T-cell (primary cell): Measurements from ENCODE around the gene RNF130. TPM values are rescaled to one million over a fixed set of nuclear protein-coding genes. Genes with fewer than 3 reads are reported as not detected.

ENCODE experiments used
- ATAC-seq, 4 experiments: fragments of 200-7000 bp in 3 of 4; fragments of 150-1000 bp in 1 of 4; cut with Tn5 transposase; replicated peaks in 1 of 4; 1 replicate in 3 of 4; 2 replicates in 1 of 4; pipeline ENCODE4 v1.10.0; 2021; ENCODE audit warnings: moderate library complexity in 3 of 4, mild to moderate bottlenecking in 2 of 4, moderate number of reproducible peaks in 1 of 4
- CTCF ChIA-PET, 2 donors: fragments of 300-600 bp; sonication (Branson Sonifier 250); formaldehyde crosslinking; loops; one replicate each; lab custom pipeline; 2022; ENCODE audit warnings: antibody characterized with exemption in 2 of 2; lab: Charles Lee
- POLR2A ChIA-PET, 2 donors: fragments of 300-600 bp; sonication (Branson Sonifier 250); formaldehyde crosslinking; loops; one replicate each; lab custom pipeline; 2022; ENCODE audit warnings: antibody characterized with exemption in 2 of 2; lab: Charles Lee
- DNase-seq, 35 experiments: peaks; one replicate each; pipeline versions ENCODE4 v3.0.0 to v3.0.0-alpha.2; 2013 to 2023
- H3K27ac ChIP-seq: one replicate; pipeline ENCODE4 v1.5.1; 2013; ENCODE audit warnings: low read length
- H3K27me3 ChIP-seq, 2 experiments: replicated peaks in 1 of 2; 1 replicate in 1 of 2; 2 replicates in 1 of 2; pipeline versions ENCODE4 v1.6.1 to v1.7.0; 2013; ENCODE audit warnings: low read length in 1 of 2, mixed read lengths in 1 of 2; ENCODE audit not compliant: control insufficient read depth in 2 of 2, insufficient read depth in 2 of 2; ENCODE audit errors: extremely low read depth in 1 of 2
- H3K36me3 ChIP-seq, 2 donors: 1 replicate in 1 of 2; 2 replicates in 1 of 2; pipeline versions ENCODE4 v1.6.1 to v1.7.0; 2013; ENCODE audit warnings: low read length in 1 of 2; ENCODE audit not compliant: control insufficient read depth in 2 of 2, insufficient read depth in 1 of 2; ENCODE audit errors: extremely low read depth in 1 of 2
- H3K4me1 ChIP-seq, 2 experiments: 1 replicate in 1 of 2; 2 replicates in 1 of 2; pipeline versions ENCODE4 v1.6.1 to v1.7.0; 2013; ENCODE audit warnings: low read length in 2 of 2, mixed read lengths in 1 of 2; ENCODE audit not compliant: insufficient read depth in 2 of 2, control insufficient read depth in 1 of 2; ENCODE audit errors: extremely low read depth in 1 of 2
- H3K4me3 ChIP-seq, 2 donors: 1 replicate in 1 of 2; 2 replicates in 1 of 2; pipeline versions ENCODE4 v1.5.1 to v1.7.0; 2013; ENCODE audit warnings: mild to moderate bottlenecking in 2 of 2, low read length in 1 of 2, moderate library complexity in 1 of 2; ENCODE audit not compliant: control insufficient read depth in 1 of 2; ENCODE audit errors: extremely low read depth in 1 of 2
- H3K9me3 ChIP-seq: 2 replicates; pipeline ENCODE4 v1.7.0; 2013
- H3K27ac Mint-ChIP-seq, 2 donors: one replicate each; pipeline ENCODE4 v1.8.0; 2020 to 2021; ENCODE audit warnings: mild to moderate bottlenecking in 2 of 2, mixed read lengths in 2 of 2
- H3K27me3 Mint-ChIP-seq, 2 donors: one replicate each; pipeline ENCODE4 v1.8.0; 2021 to 2022; ENCODE audit warnings: mixed read lengths in 2 of 2
- H3K36me3 Mint-ChIP-seq: one replicate; pipeline ENCODE4 v1.8.0; 2021; ENCODE audit warnings: mixed read lengths
- H3K4me1 Mint-ChIP-seq, 3 donors: one replicate each; pipeline ENCODE4 v1.8.0; 2020 to 2022; ENCODE audit warnings: mixed read lengths in 3 of 3, mild to moderate bottlenecking in 1 of 3
- H3K4me3 Mint-ChIP-seq, 3 donors: one replicate each; pipeline ENCODE4 v1.8.0; 2020 to 2022; ENCODE audit warnings: mild to moderate bottlenecking in 3 of 3, mixed read lengths in 3 of 3, moderate library complexity in 3 of 3
- H3K9me3 Mint-ChIP-seq, 3 donors: one replicate each; pipeline ENCODE4 v1.8.0; 2020 to 2022; ENCODE audit warnings: mixed read lengths in 3 of 3
- WGBS: methylation state at CpG from one replicate; pipeline ENCODE4 v1.1.5; 2013; ENCODE audit warnings: missing lambda C conversion rate; ENCODE audit not compliant: insufficient coverage; 5-methylcytosine and 5-hydroxymethylcytosine counted together
- total RNA-seq, 35 experiments: library from RNA in 6 of 35; stranded (reverse) in 6 of 35; fragments of 120-200 nt in 1 of 35; gene quantifications; one replicate each; pipeline versions ENCODE4 v1.2.1 to v1.2.4 and lab custom pipeline; 2013 to 2026

Gene RNF130
- total RNA-seq, 5 donors from 2014 or later (not counting 1 experiment from before 2014, with no cell fraction given) = 15.0 to 17.0 (median 16.3) TPM

- Histone ChIP-seq H3K4me1 (peaks cover 0 to 11% of the 10 kb centered on the region in 2 experiments), H3K4me3 (no peak overlapping the region), H3K9me3 (no peaks in the 10 kb centered on the region), H3K27ac (no peak overlapping the region), H3K27me3 (no peaks in the 10 kb centered on the region), H3K36me3 (no peaks in the 10 kb centered on the region)
- DNase-seq (no peak), ATAC-seq (no peak)
- 92% methylated on average over 5 of the region's 7 CpGs for WGBS
- peaks cover 25% of the 10 kb centered on the region for H3K36me3 Mint-ChIP-seq
- H3K27ac Mint-ChIP-seq = no peak overlapping the region
- no peak overlapping the region for H3K4me3 Mint-ChIP-seq
- CTCF ChIA-PET = no interaction called here
- peaks cover 12 to 20% (median 20%) of the 10 kb centered on the region in 3 donors for H3K4me1 Mint-ChIP-seq
- POLR2A ChIA-PET = interaction anchor here in 1 of 2 donors (0.6 kb wide), 1 partner anchor 119 kb away, joined by 5 read pairs; no protein-coding TSS in a partner anchor
- H3K9me3 Mint-ChIP-seq = no peaks in the 10 kb centered on the region
- H3K27me3 Mint-ChIP-seq = no peaks in the 10 kb centered on the region
Measured at GRCh38 chr5:180009581-180009980, 62.0 kb downstream of the RNF130 start.

DNA sequence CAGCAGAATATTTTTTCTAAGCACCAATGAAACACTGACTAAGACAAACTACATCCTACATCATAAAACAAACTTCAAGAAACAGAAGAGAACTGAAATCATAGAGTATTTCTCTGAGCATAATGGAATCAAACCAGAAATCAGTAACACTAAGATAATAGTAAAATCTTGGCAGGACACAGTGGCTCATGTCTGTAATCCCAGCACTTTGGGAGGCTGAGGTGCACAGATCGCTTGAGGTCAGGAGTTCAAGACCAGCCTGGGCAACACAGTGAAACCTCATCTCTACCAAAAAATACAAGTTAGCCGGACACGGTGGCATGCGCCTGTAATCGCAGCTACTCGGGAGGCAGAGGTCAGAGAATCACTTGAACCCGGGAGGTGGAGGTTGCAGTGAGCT, 63.1 kb downstream of the RNF130 start:
- Mint-ChIP-seq H3K36me3 (peaks cover 27% of the 10 kb centered on the region), H3K9me3 (no peaks in the 10 kb centered on the region), H3K4me3 (no peak overlapping the region), H3K27me3 (no peaks in the 10 kb centered on the region), H3K4me1 (peaks cover 12 to 20% (median 20%) of the 10 kb centered on the region in 3 donors), H3K27ac (no peak overlapping the region)
- Histone ChIP-seq H3K9me3 (no peaks in the 10 kb centered on the region), H3K27me3 (no peaks in the 10 kb centered on the region), H3K4me1 (peaks cover 0 to 11% of the 10 kb centered on the region in 2 experiments), H3K27ac (no peak overlapping the region), H3K36me3 (no peaks in the 10 kb centered on the region), H3K4me3 (no peak overlapping the region)
- POLR2A ChIA-PET = interaction anchor here in 1 of 2 donors (0.7 kb wide), 2 partner anchors 508 to 1259 kb away, joined by 3 to 5 read pairs; no protein-coding TSS in a partner anchor
- ATAC-seq = no peak
- CTCF ChIA-PET = no interaction called here
- DNase-seq = no peak
- WGBS = 100% methylated on average over 1 of the region's 7 CpGs

DNA sequence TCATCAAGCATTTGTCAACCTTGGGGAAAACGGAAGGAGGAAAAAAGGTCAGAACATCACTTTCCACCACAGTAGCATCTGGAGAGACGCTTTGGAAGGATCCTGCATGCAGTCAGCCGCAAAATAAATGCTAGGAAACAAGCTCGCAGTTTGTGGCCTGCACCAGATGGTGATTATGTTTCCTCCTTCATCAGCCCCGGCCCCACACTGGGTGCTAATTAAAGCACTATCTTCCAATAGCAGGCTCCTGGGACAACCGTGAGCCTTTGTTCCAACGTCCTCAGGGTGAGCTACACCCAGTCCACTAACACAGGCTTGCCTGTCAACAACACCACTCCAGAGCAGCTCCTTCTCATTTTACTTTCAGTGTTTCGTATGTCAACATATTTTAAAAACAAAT, 64.0 kb downstream of the RNF130 start:
- no peaks in the 10 kb centered on the region for H3K9me3 Mint-ChIP-seq
- DNase-seq (peak in 1 of 35 experiments; percentile 10), ATAC-seq (no peak)
- ChIA-PET POLR2A (interaction anchor here (0.6 to 0.8 kb wide), 4 partner anchors 25 to 996 kb away, joined by 3 to 5 read pairs (median 3); no protein-coding TSS in a partner anchor), CTCF (interaction anchor here in 1 of 2 donors (0.6 kb wide), 2 partner anchors 35 to 323 kb away, joined by 3 read pairs; no protein-coding TSS in a partner anchor)
- H3K36me3 ChIP-seq = no peaks in the 10 kb centered on the region
- no peaks in the 10 kb centered on the region for H3K27me3 ChIP-seq
- peaks cover 25% of the 10 kb centered on the region for H3K36me3 Mint-ChIP-seq
- H3K4me1 Mint-ChIP-seq = peaks cover 12 to 20% (median 20%) of the 10 kb centered on the region in 3 donors
- H3K4me1 ChIP-seq = peaks cover 0 to 11% of the 10 kb centered on the region in 2 experiments
- H3K27ac ChIP-seq = no peak overlapping the region
- H3K27ac Mint-ChIP-seq = no peak overlapping the region
- no peaks in the 10 kb centered on the region for H3K9me3 ChIP-seq
- H3K27me3 Mint-ChIP-seq = no peaks in the 10 kb centered on the region
- no peak overlapping the region for H3K4me3 Mint-ChIP-seq
- WGBS = 73% methylated on average over 6 of the region's 8 CpGs
- H3K4me3 ChIP-seq = no peak overlapping the region

DNA sequence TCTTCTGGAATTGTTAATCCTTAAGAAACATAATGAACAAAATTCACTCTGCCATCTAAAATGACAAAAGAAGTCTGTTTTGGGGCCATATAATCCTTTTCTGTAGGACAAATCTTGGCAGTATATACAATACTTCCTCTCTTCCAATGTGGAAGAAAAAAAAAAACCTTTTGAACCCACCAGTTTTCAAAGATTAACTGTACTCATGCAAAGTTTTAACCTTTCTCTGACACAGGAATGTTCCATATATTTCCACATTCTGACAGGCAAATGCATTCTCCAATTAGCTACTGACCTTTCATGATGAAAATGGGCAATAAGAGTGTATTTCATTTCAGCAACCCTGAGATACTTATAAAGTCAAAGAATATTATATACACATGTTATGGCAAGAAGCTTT, 65.4 kb downstream of the RNF130 start:
- CTCF ChIA-PET = no interaction called here
- Mint-ChIP-seq H3K4me1 (peaks cover 12 to 20% (median 20%) of the 10 kb centered on the region in 3 donors), H3K27ac (no peak overlapping the region), H3K9me3 (no peaks in the 10 kb centered on the region), H3K36me3 (peaks cover 35% of the 10 kb centered on the region), H3K4me3 (no peak overlapping the region), H3K27me3 (no peaks in the 10 kb centered on the region)
- POLR2A ChIA-PET = interaction anchor here in 1 of 2 donors (0.7 kb wide), 1 partner anchor 21 kb away, joined by 3 read pairs; no protein-coding TSS in a partner anchor
- Histone ChIP-seq H3K9me3 (no peaks in the 10 kb centered on the region), H3K36me3 (no peaks in the 10 kb centered on the region), H3K27ac (no peak overlapping the region), H3K4me1 (peaks cover 0 to 11% of the 10 kb centered on the region in 2 experiments), H3K27me3 (no peaks in the 10 kb centered on the region), H3K4me3 (no peak overlapping the region)
- DNase-seq (no peak), ATAC-seq (no peak)

DNA sequence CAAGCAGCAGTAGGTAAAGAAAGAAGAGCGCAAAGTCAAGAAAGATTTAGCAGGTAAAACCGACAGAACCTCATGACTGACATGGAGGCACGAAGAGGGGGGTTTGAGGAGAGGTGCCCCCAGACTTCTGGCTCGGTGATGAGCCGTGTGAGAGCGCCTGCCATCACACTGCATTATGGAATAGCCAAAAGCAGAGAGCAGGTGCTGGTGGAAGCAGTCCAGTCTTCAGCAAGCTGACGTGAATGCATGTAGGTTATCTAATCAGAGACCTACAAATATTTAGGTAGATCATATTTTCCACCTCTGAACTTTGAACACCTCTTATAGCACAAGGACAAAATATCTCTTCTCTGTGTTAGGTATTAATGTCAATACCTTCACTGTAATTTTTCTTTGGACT, 68.4 kb downstream of the RNF130 start:
- ChIA-PET POLR2A (no interaction called here), CTCF (no interaction called here)
- Mint-ChIP-seq H3K4me1 (peaks cover 8 to 19% (median 18%) of the 10 kb centered on the region in 3 donors), H3K9me3 (no peaks in the 10 kb centered on the region), H3K4me3 (no peak overlapping the region), H3K36me3 (peaks cover 33% of the 10 kb centered on the region), H3K27ac (no peak overlapping the region), H3K27me3 (no peaks in the 10 kb centered on the region)
- Histone ChIP-seq H3K27ac (no peak overlapping the region), H3K27me3 (no peaks in the 10 kb centered on the region), H3K36me3 (no peaks in the 10 kb centered on the region), H3K4me1 (peaks cover 0 to 9% of the 10 kb centered on the region in 2 experiments), H3K4me3 (no peak overlapping the region), H3K9me3 (no peaks in the 10 kb centered on the region)
- DNase-seq (no peak), ATAC-seq (no peak)
- WGBS = 88% methylated on average over 5 of the region's 7 CpGs

DNA sequence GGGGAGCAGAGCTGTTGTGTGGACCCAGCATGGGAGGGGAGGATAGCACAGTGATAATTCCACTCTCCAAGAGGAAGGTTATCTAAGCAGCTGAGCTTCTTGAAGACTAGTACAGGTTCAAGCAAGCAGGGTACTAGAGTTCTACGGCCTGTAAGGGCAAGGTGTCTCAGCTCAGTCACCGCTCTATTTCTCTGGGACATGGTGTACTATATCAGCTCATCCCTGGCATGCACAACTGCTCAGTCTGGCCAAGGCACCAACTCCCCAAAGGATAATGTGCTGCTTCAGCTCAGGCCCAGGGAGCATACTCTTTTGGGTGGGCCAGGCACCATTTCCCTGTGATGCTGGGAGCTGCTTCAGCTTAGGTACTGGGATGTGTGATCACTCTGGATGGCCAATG, 69.8 kb downstream of the RNF130 start:
- DNase-seq (no peak), ATAC-seq (no peak)
- no peak overlapping the region for H3K4me3 Mint-ChIP-seq
- no peak overlapping the region for H3K27ac Mint-ChIP-seq
- H3K9me3 Mint-ChIP-seq = no peaks in the 10 kb centered on the region
- H3K4me1 ChIP-seq = no peaks in the 10 kb centered on the region
- H3K4me3 ChIP-seq = no peak overlapping the region
- 75% methylated on average over 2 of the region's 2 CpGs for WGBS
- H3K4me1 Mint-ChIP-seq = peaks cover 2 to 8% (median 7%) of the 10 kb centered on the region in 3 donors
- CTCF ChIA-PET = no interaction called here
- H3K9me3 ChIP-seq = no peaks in the 10 kb centered on the region
- no peak overlapping the region for H3K27ac ChIP-seq
- no peaks in the 10 kb centered on the region for H3K27me3 Mint-ChIP-seq
- no peaks in the 10 kb centered on the region for H3K27me3 ChIP-seq
- POLR2A ChIA-PET = no interaction called here
- peaks cover 33% of the 10 kb centered on the region for H3K36me3 Mint-ChIP-seq
- no peaks in the 10 kb centered on the region for H3K36me3 ChIP-seq
